GM19395 (cell line): ENCODE measurements around the gene COTL1.
"Not testable (repeated sequence)": the region's sequence is repeated elsewhere in the genome, so short reads cannot be mapped to it uniquely, and the experiment has no call there.

Experiments used
- ATAC-seq: cut with Tn5 transposase; IDR thresholded peaks from one replicate; pipeline ENCODE4 v1.9.1; 2021; ENCODE audit warnings: mild to moderate bottlenecking, moderate library complexity; ENCODE audit not compliant: unreplicated experiment

COTL1 gene

GRCh38 chr16:84574191-84574590 is 43.7 kb downstream of the COTL1 start:
- no peak for ATAC-seq

- no peak for ATAC-seq
These were observed 45.8 kb downstream of the COTL1 start for GRCh38 chr16:84572096-84572495.

DNA sequence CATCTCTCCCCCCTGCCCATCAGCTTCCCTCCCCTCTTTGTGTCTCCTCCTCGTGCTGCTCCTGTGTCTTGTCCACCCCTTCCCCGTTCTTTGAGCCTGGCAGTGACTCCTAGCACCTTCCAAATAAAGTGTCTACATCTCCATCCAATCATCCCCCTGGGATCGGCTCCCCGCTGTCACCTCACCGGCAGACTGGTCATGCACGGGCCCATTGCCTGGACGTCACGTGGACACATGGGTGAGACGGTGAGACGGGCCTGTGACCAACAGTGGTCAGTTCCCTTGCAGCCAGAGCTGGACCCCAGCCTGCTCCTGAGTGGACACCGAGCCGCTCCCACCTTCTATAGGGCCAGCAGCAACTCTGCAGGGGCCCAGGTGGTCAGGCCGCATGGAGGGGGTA is 46.4 kb downstream of the COTL1 start:
- ATAC-seq = no peak

DNA sequence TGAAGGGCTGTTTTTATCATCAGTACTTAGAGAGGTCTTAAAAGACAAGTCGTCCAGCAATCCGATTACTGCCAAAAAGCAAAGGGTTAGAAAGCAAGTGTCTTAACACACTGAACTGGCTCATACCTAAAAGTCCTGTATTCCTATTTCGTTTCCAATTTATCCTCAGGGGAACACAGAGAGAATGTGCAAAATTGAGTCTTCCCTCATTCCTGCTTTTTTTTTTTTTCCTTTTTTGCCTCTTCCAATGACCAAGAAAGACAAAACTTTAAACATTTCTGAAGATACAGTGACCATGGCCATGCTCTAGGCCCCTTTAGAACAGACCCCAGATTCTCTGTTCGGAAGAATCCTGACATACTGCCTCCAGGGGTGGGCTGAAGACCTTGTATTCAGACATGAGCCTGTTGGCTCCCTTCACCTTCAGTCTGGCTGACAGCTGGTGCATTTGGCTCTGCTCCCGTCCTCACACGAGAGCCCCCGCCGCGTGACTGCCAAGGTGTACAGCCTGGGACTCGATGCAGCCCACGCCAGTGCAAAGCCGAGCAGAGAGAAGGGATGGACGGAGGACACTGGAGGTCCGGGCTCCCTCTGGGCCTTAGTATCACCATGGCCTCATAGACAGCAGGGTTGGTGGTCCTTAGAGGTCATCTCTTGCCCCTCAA is 47.0 kb downstream of the COTL1 start:
- no peak for ATAC-seq

DNA sequence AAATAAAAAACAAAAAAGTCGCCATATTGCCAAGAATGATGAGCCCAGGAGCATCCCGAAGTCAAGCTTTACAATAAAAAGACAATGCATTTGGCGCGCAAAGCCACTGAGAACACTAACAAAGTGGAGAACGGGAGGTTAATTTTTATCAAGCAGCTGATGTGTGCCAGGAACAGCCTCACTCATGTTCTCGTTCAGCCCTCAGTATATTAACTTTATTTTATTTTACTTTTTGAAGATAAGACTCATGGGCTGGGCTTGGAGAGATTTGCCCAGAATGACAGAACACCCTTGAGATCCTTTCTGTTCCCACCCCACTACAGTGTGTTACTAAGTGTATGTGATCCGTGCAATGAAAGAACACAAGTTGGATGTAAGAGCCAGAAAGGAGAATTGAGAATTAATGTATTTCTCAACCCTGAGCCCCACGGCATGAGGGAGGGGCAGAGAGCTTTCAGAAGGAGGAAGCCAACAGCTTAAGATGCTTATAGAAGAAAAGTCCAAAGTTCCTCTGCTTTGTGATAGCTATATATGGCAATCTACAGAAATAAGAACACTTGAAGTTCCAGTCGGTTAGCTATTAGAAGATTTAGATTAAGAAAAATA is 48.4 kb downstream of the COTL1 start:
- ATAC-seq = no peak

DNA sequence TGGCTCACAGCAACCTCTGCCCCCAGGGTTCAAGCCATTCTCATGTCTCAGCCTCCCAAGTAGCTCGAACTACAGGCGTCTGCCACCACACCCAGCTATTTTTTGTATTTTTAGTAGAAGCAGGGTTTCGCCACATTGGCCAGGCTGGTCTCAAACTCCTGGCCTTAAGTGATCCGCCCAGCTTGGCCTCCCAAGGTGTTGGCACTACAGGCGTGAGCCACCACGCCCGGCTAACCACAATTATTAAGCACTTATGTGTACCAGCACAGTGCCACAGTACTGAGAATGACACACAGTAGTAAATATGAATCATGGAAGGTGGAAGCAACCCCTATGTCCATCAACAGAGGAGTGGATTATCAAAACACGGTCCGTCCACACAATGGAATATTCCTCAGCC is 49.8 kb downstream of the COTL1 start:
- ATAC-seq = no peak

DNA sequence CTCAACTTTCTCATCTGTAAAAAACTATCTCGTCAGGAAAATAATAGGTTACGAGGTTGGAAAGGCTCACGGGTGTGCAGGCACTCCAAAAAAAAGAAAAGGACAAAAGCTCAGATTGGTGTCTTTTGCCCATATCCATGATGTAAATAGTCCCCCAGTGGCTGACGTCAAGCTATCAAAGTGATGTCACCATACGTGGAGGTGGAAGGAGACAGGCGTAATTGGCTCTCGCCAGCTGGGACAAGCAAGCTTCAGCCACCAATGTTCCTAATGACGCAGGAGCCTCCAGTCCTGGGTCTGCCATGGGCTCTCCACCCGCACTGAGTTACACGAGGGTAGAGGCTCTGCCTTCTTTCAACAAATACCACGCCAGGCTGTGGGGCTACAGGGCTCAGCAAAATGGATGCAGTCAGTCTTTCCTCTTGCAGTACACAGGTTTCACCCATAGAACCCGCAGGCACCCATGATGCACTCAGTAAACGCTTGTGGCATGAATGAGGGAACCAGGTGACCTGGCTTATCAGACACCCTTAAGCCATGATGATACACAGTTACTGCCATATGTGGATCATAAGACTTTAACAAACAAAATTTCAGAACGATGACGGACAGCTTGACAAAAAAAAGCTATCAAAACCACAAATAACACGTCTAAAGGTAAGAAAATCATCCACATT is 50.5 kb downstream of the COTL1 start:
- ATAC-seq = no peak

GRCh38 chr16:84566545-84567257 is 51.2 kb downstream of the COTL1 start:
- no peak for ATAC-seq

DNA sequence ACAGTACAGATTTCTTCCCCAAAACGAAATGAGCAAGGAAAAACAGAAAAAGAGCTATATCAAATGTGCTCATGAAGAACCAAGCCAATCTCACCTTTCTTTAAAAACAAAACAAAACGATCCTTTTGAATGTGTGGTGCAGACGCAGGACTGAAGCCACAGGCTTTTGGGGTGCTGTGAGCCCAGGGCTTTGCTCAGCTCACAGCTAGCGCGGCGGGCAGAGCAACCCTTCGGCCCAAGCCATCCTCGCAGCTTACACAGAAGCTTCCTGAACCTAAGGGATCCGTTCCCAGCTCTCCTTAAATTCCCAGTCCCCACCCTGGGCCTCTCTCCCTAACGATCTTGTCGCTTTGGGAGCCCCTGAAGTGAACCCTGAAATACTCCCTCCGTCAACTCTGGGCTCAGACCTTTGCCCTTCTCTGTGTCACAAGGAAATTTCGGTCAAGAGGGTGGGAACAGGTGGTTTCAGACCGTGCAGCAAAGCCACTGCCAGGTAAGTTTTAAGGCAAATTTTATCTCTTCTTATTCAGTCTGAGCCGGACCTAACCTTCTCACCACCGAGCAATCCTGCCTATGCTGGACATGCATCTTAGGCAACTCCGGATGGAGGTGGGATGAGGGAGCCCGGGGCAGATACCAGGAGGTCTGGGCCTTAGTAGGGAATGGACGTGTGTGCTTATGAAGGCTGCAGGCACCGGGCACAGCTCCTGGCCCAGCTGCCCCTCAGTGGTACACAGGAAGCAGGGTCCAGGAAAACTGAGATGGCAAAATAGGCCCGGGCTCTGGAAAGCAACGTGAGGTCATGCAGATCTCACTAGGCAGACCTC is 52.0 kb downstream of the COTL1 start:
- ATAC-seq = no peak

DNA sequence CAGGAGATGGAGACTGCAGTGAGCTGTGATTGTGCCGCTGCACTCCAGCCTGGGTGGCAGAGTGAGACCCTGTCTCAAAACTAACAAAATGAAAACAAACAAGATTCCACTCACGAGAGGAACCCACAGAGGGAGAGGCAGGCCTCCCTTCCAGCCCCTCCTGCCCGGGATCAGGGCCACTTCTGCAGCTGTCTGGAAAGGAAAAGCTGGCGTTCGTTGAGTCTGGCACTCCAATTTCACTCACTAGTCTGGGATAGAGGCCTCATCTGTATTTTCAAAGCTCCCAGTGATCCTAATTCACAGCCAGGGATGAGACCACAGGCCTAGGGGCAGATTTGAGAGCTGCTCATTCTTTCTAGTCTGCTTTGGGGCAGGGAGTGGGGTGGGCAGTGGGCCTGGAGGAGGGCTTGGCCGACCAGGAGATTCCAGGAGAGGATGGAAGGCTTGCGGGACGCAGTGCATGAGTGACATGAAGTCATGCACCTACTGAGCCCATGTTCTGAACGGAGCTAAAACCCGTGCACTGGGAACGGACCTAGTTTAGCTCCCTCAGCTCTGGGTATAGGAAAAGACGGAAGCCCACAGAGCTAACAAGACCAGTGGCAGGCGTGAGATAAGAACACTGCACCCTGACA is 54.0 kb downstream of the COTL1 start:
- no peak for ATAC-seq

DNA sequence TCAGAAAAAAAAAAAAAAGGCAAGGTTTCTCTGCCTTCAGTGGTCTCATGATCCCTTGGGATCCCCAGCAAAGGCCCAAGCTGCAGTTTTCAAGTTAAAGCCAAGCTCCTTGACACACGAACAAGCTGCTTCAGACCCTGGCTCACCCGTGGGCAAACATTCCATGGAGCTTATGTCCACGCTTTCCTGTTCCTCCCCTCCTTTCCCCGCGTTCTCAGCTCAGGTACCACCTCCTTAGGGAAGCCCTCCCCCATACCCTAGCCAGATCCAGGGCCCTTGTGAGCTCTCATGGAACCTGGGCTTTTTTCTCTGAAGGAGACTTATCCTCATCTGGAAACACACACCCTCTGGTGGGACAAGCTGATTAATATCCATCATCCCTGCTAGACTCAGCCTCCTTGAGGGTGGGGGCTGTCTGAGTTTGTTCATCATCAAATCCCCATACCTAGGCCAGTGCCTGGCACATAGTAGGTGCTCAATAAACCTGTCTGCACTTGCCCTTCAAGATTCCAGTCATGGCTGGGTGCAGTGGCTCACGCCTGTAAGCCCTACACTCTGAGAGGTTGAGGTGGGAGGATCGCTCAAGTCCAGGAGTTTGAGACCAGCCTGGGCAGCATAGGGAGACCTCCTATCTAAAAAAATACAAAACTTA is 54.7 kb downstream of the COTL1 start:
- no peak for ATAC-seq

- peak; percentile 70 for ATAC-seq
These were observed 55.6 kb downstream of the COTL1 start for GRCh38 chr16:84562174-84562815.

DNA sequence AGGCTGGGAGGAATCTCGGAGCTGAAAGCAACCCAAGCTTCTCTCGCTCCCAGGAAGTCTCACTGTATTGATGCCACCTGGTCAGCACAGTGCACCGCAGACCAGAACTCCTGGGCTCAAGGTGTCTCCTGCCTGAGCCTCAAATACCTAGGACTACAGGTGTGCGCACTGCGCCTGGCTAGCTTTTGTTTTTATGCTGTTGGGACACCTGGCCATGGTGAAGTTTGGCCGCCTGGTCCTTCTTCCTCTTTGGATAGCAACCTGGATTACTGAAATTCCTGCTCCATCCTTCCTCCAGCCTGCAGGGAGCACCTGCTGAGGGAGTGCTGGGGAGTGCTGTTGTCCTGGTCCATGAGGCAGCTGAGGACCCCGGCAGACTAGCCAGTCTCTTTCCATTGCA is 56.6 kb downstream of the COTL1 start:
- no peak for ATAC-seq

DNA sequence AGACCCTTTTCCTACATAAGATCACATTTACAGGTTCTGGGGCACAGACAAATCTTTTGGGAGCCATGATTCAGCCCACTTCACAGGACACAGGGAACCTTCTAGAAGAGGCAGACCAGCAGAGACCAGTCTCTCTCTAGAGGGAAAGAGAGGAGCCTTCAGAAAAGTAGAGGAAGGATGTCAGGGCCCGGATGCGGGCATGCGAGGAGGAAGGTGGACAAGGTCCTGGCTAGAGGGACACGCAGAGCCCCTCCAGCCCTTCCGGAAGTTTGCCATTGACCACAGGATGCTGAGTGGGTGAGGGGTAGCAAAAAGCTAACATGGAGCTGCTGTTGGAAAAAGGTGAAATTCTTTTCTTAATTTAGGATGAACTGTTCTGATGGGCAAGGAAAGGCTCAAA is 57.6 kb downstream of the COTL1 start:
- ATAC-seq = no peak

DNA sequence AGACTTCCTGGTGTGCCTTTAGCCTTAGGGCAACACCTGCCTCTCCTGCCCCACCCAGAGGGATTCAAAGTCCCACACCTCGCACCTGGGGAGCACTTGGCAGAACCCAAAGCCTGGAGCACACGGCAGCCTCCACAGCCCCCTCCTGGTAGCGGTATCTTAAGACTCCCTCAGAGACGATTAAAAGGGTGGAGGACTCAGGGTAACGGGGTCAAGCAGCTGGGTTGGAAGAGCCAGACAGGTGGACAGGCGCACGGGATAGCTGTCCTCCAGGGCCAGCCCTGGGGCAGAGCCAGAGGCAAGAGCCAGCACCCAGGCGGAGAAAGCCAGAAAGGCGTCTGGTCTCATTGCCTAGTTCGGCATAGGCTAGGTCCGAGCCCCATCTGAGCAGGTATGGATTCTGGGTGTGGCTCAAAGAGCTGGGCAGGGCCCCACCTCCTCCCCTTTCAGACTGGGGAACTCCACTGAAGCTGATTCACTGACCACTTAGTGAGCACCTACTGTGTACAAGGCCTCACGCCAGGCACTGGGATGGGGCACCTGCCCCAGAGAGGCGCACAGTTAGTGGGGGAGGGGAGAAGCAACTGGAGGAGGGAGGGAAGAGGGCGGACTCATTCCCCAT is 58.5 kb downstream of the COTL1 start:
- ATAC-seq = no peak

- ATAC-seq = not testable (repeated sequence)
These were observed 59.0 kb downstream of the COTL1 start for GRCh38 chr16:84558850-84559249.

GRCh38 chr16:84557504-84557903 is 60.4 kb downstream of the COTL1 start:
- no peak for ATAC-seq

DNA sequence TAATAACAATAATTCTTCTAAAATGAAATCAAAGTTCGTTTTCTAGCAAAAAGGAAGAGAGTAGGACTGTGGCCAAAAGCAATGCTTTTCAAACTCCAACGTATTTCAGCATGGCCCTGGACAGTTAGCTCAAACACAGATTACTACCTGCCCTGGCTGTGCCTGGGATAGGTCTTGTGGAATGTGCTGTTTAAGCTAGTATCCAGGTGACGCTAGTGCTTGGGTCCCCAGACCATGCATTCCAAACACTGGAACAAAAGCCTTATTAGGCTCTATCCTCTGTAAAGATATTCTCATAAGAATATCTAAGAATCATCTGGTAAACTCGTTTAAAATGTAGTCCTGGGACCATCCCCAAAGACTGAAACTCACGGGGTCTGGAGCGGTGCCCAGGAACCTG is 60.8 kb downstream of the COTL1 start:
- ATAC-seq = no peak
